OCI-LY1 (cell line): ENCODE data around the gene SCN7A.

Experiments used
- EZH2 ChIP-seq: fragments of 200-600 bp; sonication (generic), shearing (Covaris generic); IDR thresholded peaks from 2 replicates; pipeline ENCODE4 v1.8.0; 2017; ENCODE audit warnings: borderline replicate concordance, mixed run types, mild to moderate bottlenecking, antibody characterized with exemption, low read length, moderate library complexity, mixed read lengths
- TF ChIP-seq, protein P1 (sequence below): fragments of 200-600 bp; sonication (generic), shearing (Covaris generic); IDR thresholded peaks from 2 replicates; pipeline ENCODE4 v1.5.1; 2017; ENCODE audit warnings: mild to moderate bottlenecking, antibody characterized with exemption, low read length, moderate library complexity, mixed read lengths

- TF ChIP-seq, protein P1, sequence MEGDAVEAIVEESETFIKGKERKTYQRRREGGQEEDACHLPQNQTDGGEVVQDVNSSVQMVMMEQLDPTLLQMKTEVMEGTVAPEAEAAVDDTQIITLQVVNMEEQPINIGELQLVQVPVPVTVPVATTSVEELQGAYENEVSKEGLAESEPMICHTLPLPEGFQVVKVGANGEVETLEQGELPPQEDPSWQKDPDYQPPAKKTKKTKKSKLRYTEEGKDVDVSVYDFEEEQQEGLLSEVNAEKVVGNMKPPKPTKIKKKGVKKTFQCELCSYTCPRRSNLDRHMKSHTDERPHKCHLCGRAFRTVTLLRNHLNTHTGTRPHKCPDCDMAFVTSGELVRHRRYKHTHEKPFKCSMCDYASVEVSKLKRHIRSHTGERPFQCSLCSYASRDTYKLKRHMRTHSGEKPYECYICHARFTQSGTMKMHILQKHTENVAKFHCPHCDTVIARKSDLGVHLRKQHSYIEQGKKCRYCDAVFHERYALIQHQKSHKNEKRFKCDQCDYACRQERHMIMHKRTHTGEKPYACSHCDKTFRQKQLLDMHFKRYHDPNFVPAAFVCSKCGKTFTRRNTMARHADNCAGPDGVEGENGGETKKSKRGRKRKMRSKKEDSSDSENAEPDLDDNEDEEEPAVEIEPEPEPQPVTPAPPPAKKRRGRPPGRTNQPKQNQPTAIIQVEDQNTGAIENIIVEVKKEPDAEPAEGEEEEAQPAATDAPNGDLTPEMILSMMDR = no peak
- no peak for TF ChIP-seq EZH2
Observed at GRCh38 chr2:166360426-166360825, 133.6 kb downstream of the SCN7A start.
